Ramos (cell line): ENCODE results near the gene TTLL11.
"Not testable (repeated sequence)": the region's sequence is repeated elsewhere in the genome, so short reads cannot be mapped to it uniquely, and the experiment has no call there.

Experiments used
- in situ Hi-C: fragments of 300-500 bp; cut with MboI; formaldehyde crosslinking; loops from one replicate; pipeline ENCODE4 v1.14.3; 2022; ENCODE audit warnings: low sequenced_read_pairs; ENCODE audit not compliant: unreplicated experiment

Gene TTLL11

DNA sequence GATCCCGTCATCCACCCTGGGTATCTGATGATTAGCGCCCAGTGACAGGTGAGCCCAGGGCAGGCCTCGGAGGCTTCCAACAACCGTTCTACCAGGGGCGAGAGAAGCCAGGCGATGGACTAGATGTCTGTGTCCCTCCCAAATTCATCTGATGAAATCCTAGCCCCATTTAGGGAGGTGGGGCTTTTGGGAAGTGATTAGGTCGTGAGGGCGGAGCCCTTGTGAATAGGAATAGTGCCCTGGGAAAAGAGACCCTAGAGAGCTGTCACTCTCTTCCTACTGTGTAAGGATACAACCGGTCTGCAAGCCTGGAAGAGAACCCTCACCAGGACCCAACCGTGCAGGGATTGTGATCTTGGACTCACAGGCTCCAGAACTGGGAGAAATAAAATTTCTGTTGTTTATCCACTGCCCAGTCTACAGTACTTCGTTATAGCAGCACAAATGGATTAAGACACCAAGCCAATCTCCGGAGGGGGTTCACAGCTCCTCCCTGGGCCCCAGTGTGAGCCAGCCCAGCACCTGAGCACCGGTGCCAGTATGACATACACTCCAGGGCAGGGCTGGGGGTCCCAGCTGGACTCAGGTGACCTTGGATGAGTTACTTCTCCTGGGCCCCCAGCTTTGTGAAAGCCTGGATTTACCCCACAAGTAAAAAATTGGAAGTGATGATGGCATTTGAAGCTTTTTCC, 279.4 kb downstream of the TTLL11 start:
- in situ Hi-C loops: no loop called here

DNA sequence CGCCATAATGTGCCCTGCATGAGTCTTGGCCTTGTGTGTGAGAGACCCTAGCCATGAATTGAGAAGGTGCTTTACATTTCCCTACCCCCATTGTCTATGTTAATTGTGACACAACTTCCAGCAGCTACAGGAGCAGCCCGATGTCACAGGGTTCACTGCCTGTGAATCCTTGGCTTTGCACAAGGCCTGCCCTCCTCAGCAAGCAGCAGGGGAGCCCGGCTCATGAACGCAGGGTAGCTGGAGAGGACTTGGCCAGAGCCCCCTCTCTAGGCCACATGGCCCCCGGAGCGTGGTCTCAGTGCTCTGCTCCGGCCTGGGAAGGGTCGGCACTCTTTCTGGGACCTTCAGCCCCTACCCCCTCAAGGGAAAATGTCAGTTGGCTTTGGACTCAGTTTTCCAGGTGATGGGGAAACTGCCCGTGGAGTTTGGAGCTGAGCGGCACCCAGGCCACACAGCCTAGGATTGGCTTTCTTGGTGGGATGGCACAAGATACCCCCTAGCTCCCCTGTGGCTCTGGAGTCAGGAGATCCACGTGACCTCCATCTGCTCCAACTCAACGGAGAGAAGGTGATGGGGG, 280.9 kb downstream of the TTLL11 start:
- in situ Hi-C loops: no loop called here

DNA sequence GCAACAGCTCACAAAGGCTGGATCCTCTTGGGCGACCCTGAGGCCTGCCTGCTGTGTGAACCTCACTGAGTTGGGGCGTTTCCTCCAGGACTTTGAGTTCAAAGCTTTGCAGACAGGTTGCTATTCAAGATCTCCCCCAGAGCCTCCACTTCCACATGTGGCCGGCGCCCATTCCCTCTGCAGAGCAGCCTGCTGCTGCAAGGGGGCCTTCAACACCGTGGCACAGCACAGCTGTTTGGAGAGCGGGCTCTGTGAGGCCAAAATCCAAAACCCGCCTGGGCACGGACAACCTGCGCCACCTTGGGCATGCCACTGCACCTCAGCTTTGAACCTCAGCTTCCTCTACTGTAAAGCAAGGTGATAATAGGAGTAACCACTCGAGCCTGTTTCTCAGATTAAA, 281.4 kb downstream of the TTLL11 start:
- in situ Hi-C loops: no loop called here

DNA sequence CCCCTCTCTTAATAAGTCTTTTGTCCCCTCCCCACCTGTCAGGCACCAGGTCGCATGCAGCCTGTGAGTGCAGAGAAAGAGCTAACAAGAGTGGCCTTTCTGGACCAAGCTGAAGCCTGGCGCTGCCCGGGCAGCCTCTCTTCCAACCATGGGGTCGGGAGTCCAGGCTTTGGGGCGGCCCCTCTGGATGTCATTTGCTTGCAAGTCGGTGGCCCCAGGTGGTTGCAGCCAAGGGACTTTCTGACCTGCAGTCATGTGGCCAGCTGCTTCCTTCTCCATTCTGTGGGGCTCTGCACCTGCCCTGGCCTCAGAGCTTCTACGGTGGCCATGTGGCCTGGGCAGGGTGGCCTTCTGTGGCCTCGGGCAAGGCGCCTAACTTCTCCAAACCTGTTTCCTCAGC, 282.0 kb downstream of the TTLL11 start:
- in situ Hi-C loops: no loop called here

DNA sequence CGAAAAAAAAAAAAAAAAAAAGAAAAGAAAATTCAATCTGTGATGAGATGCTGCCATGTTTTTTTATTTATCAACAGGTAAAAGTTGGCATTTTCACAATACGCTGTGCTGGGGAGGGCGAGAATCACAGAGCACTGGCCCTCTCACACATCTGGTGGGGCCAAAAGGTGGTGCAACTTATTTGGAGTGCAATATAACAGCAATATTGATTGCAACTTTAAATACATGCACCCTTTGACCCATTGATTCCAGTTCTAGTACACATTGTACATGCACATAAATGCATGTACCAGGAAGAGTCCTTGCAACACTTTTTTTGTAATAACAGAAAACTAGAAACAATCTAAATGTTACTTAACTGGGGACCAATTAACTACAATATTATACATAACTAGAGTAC, 282.6 kb downstream of the TTLL11 start:
- in situ Hi-C loops: no loop called here

DNA sequence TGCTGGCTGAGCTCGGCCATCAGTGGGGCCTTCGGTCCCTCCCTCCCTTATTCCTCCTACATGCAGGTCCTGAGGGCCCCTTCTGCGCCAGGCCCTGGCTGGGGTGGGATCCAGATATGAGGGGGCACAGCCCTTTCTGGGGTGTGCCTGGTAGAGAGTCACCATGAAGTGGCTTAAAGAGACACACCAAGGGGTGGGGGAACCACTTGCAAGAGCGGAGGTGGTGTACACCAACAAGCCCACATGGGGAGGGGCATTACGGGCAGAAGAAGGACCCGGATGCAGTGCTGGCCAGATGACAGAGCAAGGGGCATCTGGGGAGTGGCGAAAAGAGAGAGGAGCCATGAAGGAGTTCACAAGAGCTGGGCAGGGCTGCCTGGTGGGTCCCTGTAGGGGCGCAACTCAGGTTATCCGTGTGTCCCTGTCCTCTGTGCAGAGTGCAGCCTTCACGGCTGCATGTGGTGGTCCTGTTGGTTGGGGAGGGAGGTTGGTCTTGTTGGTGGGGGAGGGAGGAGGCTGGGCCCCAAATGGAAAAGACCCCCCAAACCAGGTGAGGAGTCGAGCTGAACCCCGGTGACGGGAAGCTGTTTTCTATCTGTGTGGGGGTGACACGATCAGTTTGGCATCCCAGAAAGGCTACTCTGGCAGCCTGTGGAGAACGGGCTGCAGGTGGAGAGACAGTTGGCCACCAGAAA, 283.6 kb downstream of the TTLL11 start:
- in situ Hi-C loops: no loop called here

DNA sequence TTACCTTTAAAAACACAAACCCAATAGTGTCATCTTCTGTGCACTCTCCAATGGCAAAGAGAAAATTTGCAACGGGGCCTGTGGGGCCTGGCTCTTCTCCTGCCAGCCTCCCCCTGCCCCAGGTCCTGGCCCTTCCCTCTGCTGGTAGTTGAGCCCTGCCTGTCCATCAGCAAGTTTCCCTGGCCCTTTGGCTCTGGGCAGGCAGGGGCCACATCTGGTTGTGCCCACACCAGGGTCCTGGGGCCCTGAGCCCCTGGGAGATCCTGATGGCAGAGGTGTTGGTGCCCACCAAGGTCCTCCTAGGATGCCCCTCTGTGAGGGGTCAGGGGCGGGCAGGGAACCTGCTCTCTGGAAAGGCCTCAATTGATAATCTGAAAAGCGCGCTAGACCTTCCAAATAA, 284.3 kb downstream of the TTLL11 start:
- in situ Hi-C loops: no loop called here

DNA sequence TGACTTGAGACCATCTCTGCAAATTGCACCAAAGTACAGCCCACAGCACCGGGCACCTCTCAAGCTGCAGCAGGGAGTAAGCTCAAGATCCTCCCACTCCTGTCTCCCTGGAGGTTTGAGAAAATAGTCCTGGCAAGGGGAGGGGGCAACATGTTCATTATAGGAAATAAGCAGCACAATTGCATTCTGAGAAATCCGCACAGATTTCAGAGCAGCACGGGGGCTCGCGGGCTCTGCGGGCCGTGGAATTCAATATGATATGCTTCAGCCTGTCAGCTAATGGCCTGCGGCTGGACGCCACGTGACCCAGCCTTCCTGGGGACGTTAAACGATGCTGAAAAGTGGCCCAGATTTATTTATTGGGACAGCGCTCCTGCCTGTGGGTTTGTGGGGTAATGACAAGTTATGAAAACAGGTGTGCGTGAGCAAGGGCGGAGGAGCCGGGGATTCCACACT, 285.3 kb downstream of the TTLL11 start:
- in situ Hi-C loops: no loop called here

DNA sequence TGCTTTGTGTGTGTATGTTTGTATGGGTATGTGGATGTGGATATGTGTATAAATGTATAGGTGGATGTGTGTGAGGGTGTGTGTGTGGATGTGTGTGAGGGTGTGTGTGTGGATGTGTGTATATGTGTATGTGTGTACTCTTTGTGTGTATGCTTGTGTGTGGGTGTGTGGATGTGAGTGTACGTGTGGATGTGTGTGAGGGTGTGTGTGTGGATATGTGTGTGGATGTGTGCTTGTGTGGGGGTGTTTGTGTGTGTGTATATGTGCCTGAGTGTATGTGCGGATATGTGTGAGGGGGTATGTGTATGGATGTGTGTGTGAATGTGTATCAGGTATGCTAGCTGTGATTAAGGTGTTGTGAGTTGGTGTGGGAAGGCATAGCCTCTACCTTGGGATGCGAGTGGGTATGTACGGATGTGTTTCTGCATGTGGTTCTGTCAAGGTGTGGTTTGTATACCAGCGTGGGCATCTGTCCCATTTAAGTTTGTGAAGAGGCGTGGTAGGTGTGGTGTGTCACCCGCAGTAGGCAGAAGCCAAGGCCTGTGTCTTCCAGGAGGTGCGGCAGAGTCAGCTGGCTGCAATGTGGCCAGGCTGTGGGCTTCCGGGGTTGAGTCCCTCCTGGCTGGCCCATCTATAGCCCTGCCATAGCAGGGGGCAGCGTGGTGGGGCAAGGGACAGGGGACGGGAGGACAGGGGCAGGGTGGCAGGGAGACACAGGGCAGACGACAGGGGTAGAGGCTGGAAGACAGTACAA, 285.9 kb downstream of the TTLL11 start:
- in situ Hi-C loops: no loop called here

DNA sequence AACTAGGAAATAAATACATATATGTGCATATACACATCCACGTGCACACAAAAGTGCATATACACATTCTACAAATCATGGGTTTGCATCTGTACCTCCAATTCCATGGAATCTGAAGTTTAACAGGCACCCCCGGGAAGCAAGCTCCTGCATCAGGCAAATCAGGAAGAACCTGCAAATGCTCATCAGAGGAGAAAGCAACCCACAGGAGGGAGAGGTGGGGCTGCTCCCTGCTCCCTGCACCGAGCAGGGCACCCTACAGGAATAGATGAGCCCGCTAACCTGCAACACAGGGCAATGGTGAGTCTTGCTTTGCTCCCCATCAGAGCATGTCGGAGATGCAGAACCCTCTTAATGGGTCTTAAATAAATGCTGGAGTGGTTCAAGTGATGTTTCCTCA, 290.4 kb downstream of the TTLL11 start:
- in situ Hi-C loops: no loop called here

DNA sequence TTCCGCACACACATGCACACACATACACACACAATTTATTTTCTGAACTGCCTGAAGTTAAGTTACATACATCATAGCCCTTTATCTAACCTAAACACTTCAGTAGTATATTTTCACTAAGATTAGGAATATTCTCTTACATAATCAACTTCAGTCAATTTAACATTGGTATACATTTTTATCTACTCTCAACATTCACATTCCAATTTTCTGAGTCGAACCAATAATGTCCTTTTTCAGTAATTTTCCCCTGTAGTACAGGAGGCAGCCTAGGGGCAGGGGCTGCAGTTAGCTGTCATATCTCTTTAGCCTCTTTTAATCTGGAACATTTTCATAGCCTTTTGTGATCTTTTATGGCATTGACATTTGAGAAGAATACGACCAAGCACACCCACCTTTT, 291.5 kb downstream of the TTLL11 start:
- in situ Hi-C loops: no loop called here

DNA sequence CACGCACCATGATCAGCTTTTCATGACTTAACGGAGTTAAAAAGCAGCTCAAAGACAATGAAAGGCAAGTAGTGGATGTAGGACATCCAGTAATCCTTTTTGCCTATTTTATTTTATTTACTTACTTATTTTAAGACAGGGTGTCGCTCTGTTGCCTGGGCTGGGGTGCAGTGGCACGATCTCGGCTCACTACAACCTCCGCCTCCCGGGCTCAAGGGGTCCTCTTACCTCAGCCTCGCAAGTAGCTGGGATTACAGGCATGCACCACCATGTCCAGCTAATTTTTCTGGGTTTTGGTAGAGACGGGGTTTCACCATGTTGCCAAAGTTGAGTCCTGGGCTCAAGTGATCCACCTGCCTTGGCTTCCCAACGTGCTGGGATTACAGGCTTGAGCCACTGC, 292.7 kb downstream of the TTLL11 start:
- in situ Hi-C loops: no loop called here

DNA sequence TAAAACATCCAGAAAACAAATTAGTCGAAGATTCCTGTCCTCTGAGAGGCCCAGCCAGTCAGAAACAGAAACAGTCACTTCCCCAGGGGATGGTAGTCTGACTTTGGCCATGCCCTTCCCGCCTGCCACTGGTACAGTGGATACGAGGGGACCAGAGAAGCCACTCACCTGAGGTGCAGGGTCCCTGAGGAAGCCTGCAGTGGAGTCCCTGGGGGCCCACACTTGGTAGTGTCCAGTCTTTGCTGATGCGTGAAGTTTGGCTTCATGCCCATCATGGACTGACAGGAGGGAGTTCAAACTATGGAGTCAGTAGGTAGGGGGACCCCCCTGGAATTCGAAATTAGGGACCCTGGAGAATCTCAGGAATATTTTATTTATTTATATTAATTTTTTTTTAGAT, 294.2 kb downstream of the TTLL11 start:
- in situ Hi-C loops: no loop called here

DNA sequence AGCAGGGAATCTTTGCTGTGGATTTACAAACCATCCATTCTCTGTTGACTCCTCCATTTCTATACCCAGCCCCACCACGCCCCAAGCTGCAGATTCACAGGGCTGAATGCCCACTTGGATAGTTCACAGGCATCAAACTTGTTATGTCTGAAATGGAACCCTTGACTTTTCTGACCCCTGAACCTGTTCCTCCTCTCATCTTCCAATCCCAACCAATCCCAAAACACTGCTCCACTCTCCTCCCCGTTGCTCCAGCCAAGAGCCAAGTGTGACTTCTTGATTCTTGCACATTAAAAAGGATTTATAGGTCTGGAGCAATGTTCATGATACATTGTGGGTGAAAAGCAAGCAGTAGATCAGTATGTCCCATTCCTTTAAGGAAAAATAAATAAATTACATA, 296.0 kb downstream of the TTLL11 start:
- in situ Hi-C loops: no loop called here

DNA sequence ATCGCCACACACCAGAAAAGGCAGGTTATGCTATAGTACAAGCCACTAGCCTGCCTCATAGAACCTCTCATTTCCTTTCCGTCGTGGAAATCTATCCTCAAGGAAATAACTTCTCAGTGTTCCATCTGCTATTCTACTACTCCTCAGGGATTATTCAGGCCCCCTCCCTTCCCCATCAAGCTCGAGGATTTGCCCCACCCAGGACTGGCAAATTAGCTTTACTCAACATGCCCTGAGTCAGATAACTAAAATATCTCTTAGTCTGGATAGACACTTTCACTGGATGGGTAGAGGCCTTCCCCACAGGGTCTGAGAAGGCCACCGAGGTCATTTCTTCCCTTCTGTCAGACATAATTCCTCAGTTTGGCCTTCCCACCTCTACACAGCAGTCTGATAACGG, 298.8 kb downstream of the TTLL11 start:
- in situ Hi-C loops: not testable (repeated sequence)

DNA sequence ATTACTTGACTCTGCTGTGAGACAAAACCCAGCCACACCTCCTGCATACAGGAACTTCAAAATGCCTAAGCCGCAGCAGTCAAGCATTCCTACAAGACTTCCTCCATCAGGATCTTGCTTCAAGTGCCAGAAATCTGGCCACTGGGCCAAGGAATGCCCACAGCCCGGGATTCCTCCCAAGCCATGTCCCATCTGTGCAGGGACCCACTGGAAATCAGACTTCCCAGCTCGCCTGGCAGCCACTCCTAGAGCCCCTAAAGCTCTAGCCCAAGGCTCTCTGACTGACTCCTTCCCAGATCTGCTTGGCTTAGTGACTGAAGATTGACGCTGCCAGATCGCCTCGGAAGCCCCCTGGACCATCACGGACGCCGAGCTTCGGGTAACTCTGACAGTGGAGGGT, 300.6 kb downstream of the TTLL11 start:
- in situ Hi-C loops: not testable (repeated sequence)

DNA sequence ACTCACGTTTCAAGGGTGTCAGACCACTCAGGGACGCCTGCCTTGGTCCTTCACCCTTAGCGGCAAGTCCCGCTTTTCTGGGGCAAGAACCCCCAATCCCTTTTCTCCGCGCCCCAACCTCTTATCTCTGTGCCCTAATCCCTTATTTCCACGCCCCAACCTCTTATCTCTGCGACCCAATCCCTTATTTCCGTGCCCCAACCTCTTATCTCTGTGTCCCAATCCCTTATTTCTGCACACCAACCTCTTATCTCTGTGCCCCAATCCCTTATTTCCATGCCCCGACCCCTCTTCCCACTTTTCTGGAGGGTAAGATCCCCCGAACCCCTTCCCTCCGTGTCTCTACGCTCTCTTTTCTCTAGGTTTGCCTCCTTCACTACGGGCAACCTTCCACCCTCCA, 302.3 kb downstream of the TTLL11 start:
- in situ Hi-C loops: no loop called here

DNA sequence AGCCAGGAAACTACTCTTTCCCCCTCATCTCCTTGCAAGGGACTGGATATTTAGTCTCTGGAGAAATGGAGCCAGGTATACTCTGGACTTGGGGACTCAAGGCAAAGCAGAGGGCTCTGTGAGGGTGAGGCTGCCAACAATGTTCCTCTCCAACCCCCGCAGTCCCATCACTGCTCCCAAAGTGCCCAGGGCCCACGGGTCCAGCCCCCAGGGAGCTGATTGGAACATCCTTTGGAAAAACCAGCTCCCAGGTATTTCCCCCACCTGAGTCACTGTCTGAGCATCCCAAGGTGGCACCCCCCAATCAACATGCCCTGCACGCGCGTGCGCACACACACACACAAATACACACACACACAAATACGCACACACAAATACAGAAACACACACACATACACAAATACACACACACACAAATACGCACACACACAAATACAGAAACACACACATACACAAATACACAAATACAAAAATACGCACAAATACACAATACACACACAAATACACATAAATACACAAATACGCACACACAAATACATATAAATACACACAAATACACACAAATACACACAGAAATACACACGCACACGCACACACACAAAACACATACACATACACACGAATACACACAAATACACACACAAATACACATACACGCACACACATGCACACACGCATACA, 304.3 kb downstream of the TTLL11 start:
- in situ Hi-C loops: no loop called here

DNA sequence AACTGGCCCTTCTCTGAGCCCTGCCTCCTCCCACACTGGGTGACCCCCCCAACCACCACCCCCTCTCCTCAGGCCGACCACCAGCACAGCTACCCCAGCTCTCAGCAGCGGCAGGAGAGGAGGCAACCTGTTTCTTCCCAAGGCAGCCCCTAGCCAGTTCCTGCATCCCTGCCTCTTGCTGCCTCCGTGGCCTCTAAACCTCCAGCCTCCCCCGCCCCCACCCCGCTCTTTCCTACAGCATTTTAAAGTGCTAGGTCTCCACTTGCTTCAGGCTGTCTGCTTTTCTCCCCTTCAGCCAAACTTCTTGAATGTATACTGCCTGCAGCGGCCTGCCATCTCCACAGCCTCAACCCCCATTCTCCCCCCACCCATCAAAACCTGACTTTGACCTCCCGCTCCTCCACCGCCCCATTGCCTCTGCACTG, 306.1 kb downstream of the TTLL11 start:
- in situ Hi-C loops: no loop called here

DNA sequence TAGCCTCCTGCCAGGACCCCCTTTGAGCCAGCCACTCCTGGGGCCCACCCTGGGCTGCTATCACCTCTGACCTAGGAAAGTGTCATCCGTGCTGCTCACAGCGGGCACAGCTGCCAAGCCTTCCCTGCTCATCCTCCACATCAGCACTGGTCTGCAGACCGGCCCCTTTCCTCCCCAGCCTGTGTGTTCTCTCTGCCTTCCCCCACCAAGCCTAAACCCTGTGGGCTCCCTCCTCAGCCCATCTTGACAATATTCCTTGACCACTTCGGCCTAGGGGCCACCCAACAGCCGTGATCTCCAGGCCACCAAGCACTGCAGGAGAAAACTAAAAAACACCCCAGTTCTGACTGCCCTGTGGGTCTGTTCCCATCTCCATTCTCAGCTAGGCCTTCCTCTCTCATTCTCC, 306.6 kb downstream of the TTLL11 start:
- in situ Hi-C loops: no loop called here
